GM21367 (cell line): ENCODE measurements around the gene MOV10L1.

Experiments used
- ATAC-seq: cut with Tn5 transposase; IDR thresholded peaks from one replicate; pipeline ENCODE4 v1.9.1; 2021; ENCODE audit not compliant: unreplicated experiment

MOV10L1 gene

DNA sequence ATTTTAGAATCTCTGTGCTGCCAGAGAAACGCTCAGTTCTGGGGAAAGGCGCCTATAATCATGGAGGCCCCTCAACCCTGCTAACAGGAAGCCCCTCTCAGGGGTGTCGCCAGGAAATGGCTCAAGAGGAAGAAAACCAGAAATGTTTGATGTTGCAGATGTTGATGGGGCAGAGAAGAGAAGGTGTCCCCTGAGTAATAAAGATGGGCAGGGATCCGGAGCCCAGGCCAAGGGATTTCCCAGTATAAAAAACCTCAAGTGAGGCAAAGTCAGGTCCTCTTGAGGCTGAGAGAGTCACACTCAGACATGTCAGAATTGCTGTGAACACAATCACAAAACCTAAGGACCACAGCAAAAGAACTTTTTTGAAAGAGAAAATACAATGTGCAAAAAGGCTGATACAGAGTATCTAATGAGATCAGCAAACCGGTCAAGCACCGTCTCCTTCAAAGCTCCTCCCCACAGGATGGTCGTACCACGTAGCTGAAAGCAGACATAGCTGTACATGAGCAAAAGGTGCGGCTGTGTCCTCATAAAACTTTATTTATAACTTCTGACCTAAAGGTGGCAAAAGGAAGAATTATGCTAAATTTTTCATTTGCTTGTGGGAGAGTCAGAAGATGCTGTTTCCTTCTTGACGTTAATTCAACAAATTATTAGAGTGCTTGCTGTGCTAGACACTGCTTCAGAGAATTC, 12.2 kb downstream of the MOV10L1 start:
- ATAC-seq = no peak

GRCh38 chr22:50102946-50103345, 13.1 kb downstream of the MOV10L1 start:
- no peak for ATAC-seq

DNA sequence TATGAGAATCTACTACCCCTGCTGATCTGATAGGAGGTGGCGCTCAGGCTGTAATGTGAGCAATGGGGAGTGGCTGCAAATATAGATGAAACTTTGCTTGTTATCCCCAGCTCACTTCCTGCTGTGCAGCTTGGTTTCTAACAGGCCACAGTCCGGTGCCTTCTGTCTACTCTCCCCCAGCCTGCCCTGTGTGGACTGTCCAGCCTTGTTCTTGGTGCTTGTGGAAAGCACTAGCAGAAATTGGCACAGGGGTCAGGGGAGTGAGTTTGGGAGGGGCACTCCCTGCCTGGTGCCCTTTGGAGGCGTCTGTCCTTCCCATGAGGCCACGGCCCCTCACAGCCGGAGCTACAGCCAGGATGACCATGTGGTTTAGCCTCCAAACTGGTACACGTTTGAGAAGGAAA, 14.3 kb downstream of the MOV10L1 start:
- no peak for ATAC-seq

DNA sequence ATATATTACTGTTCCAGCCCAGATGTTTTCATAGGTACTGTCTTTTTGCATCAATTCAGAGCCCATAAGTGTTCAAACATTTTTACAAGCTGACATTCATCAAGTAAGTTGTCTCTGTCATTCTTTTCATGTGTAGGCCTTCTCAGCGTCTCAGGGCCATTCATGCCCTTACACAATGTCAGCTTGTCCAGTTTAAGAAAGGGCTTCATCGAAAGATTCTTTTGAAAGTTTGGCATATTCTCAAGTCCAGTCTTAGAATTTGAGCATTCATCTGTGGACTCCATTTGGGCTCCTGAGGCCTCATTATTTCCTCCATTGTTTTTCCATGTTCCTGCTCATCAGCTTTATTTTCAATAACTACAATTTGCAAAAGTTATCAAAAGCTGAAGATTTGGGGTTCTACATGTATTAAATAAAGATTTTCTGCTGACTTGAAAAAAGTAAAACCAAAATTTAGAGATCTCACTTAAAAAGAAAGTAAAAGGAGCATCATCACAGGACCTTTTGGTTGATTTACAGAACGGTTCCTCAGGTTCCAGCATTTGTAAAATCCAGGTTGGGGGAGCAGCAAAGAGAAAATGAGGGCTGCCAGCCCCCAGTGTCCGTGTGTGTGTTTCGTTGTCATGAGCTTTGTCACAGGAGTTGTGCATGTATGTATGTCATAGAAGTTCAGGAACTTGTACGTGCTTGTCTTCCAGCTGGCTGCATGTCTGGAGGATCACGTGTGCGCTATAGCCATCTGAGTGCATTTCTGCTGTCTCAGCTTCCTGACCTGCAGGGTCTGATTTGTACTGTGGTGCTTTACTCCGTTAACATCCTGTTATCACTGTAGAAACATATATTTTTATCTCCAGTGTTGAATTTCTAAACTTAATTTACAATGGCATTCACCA, 15.6 kb downstream of the MOV10L1 start:
- ATAC-seq = no peak

GRCh38 chr22:50107529-50107928, 17.7 kb downstream of the MOV10L1 start:
- ATAC-seq = no peak

DNA sequence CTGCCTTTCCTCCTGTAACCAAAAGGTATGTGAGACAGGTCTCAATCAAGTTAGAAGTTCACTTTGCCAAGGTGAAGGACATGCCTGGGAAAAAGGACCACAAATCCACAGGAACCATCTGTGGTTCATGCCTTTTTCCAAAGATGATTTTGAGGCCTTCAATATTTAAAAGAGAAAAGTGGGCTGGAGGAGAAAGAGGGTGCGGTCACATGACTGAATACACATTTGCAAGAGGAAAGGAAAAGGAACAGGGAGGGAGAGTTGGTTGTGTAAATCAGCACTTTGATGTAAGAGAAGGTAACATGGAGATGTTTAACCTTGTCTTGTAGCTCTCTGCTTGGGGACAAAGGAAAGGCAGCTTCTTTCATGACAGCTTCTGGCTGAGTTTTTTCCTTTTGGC, 21.2 kb downstream of the MOV10L1 start:
- ATAC-seq = no peak

GRCh38 chr22:50112151-50113118, 22.6 kb downstream of the MOV10L1 start:
- no peak for ATAC-seq

DNA sequence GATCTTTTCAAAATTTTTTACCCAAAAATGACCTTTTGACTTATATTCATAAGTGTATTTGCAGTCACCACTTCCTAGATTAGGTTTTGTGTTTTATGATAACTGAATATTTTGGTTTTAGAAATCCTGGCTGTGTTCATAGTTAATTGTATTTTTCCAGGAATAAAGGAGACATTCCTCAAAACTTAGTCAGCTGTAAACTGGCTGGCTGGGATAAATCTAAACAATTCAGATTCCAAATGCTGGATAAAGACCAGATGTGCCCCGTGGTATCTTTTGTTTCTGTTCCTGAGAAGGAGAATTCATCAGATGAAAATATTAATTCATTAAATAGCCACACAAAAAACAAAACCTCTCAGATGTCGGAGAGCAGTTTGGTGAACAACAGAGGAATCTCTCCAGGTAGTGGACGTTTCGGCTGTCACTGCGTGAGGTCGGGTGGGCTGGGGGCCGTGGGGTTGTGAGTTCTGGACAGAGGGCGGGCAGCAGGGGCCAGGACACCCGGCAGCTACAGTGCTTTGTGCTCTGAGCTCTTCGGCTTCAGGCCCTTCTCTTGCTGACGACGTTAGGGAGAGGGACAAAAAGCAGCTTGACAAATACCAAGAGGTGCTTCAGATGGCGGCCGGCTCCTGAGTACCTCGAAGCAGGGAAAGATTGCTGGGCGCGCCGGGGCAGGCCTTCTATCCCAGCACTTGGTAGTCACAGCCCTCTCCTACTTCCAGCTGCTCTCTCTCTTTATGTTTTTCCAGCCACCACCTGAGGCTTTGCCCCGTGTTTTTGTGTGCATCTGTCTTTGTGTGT, 24.6 kb downstream of the MOV10L1 start:
- ATAC-seq = no peak

DNA sequence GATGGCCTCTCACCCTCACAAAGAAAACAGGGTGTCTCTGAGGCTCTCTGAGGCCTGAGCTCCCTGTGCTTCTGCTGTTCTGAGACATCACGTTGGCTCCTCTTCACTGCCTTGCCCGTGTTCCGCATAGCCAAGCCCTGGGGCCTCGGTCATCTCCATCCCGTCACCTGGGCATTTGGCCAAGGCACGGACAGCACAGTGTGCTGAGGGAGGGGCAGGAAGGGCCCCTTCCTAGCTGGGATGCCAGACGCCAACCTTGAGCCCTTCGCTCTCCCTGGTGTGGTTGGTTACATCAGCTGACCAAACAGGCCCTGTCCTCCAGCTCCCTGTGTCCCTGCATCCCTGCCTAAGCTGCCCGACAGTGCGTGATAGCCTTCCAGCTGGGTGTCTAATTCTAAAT, 25.9 kb downstream of the MOV10L1 start:
- no peak for ATAC-seq

GRCh38 chr22:50117168-50117762, 27.5 kb downstream of the MOV10L1 start:
- ATAC-seq = no peak

- no peak for ATAC-seq
Measured at GRCh38 chr22:50118129-50118528, 28.3 kb downstream of the MOV10L1 start.

GRCh38 chr22:50118557-50119168, 28.9 kb downstream of the MOV10L1 start:
- no peak for ATAC-seq

- no peak for ATAC-seq
Measured at GRCh38 chr22:50119169-50119767, 29.5 kb downstream of the MOV10L1 start.

DNA sequence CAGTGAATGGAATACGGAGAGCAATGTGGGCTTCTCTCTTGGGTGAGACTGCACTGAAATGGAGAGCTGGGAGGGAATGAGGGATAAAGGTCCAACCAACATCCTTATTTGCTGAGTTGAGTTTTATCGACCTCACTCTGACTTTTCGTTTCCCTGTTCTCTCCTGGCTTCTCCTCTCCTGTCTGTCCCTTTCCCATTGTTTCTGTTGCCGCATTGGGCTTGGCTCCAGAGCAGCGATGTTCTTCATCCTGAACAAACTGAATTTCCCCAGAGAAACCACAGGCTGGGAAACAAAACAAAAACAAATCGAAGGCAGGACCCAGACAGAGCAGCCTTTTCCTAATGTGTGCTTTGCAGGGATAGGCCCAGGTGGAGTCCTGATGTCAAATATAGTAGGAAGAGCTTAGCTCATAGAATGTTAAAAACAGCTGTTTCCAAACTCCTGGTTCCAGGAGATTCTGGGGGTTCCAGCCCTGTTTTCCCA, 30.0 kb downstream of the MOV10L1 start:
- ATAC-seq = no peak

GRCh38 chr22:50121202-50121740, 31.5 kb downstream of the MOV10L1 start:
- no peak for ATAC-seq

DNA sequence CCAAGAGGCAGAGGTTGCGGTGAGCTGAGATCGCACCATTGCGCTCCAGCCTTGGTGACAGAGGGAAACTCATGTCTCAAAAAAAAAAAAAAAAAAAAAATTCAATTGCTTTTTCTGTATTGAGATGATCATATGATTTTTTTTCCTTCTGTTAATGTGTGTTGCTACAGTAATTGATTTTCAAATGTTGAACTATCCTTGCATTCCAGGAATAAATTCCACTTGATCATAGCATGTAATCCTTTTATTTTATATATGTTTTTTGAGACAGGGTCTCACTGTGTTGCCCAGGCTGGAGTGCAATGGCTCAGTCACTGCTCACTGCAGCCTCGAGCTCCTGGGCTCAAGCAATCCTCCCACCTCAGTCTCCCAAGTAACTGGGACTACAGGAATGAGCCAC, 33.3 kb downstream of the MOV10L1 start:
- no peak for ATAC-seq

- ATAC-seq = no peak
Measured at GRCh38 chr22:50125029-50125428, 35.2 kb downstream of the MOV10L1 start.

DNA sequence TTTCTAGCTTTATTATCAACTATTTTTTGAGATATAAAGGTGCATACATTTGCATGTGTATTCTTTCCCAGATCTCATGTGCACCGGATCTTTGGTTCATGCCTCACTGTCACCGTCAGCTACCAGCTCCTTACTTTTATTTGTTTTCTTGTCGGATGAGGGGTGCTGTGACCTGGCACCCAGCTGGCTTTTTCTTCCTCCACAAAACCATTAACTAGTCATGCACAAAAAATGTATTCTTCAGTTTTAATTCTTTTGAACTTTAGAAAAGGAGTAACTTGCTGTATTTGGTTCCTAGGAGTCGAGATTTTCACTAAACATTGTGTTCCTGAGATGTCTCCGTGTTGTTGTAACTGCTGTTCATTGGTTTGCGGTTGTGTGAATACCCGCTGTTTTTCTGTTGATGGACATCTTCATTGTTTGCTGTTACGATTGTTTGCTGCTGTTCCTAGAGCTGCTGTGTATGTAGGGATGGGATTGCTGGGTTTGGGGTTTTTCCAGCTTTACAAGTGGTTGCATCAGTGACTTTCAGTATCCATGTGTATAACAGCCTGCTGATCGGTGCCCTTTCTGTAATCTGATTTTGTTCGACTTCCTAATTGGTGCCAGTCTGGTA, 39.4 kb downstream of the MOV10L1 start:
- ATAC-seq = no peak
